OCI-LY3 (cell line): Measurements from ENCODE around the gene PTPN1.

ENCODE experiments used
- H2AFZ ChIP-seq: fragments of 200-600, 300-600 bp; shearing (Covaris generic); 2 replicates; pipeline ENCODE4 v1.6.0; 2014; ENCODE audit warnings: antibody characterized with exemption, low read depth, low read length
- H3K27ac ChIP-seq: fragments of 200-600, 300-600 bp; sonication (generic); 2 replicates; pipeline ENCODE4 v1.5.1; 2014; ENCODE audit warnings: mild to moderate bottlenecking, low read length, moderate library complexity, mixed read lengths
- H3K27me3 ChIP-seq: fragments of 200-600, 300-600 bp; sonication (generic); 2 replicates; pipeline ENCODE4 v1.6.1; 2014; ENCODE audit warnings: low read depth, low read length, mixed read lengths
- H3K36me3 ChIP-seq: fragments of 200-600, 300-600 bp; sonication (generic); replicated peaks from 2 replicates; pipeline ENCODE3; 2014; ENCODE audit warnings: low read depth, low read length, mixed read lengths
- H3K4me1 ChIP-seq: fragments of 300-600, 200-600 bp; sonication (generic); 2 replicates; pipeline ENCODE4 v1.6.1; 2014; ENCODE audit warnings: low read length, mixed read lengths
- H3K4me2 ChIP-seq: fragments of 200-600, 300-600 bp; sonication (generic); 2 replicates; pipeline ENCODE4 v1.6.1; 2014; ENCODE audit warnings: low read length, mixed read lengths
- H3K4me3 ChIP-seq: fragments of 300-600, 200-600 bp; sonication (generic); 2 replicates; pipeline ENCODE4 v1.5.1; 2014; ENCODE audit warnings: antibody characterized with exemption, mild to moderate bottlenecking, low read length, moderate library complexity
- H3K79me2 ChIP-seq: fragments of 300-600, 200-600 bp; shearing (Covaris generic); 2 replicates; pipeline ENCODE4 v1.6.1; 2014; ENCODE audit warnings: mild to moderate bottlenecking, low read length, mixed read lengths
- H3K9ac ChIP-seq: fragments of 300-600, 200-600 bp; shearing (Covaris generic); 2 replicates; pipeline ENCODE4 v1.6.0; 2014; ENCODE audit warnings: mild to moderate bottlenecking, low read length, moderate library complexity
- H3K9me3 ChIP-seq: fragments of 200-600, 300-600 bp; shearing (Covaris generic); 2 replicates; pipeline ENCODE4 v1.6.1; 2014; ENCODE audit warnings: low read length, mixed read lengths; ENCODE audit not compliant: insufficient read depth
- H4K20me1 ChIP-seq: fragments of 200-600, 300-600 bp; sonication (generic); 2 replicates; pipeline ENCODE4 v1.6.1; 2016; ENCODE audit warnings: low read length, mixed read lengths; ENCODE audit not compliant: insufficient read depth
- CTCF ChIP-seq: fragments of 200-600, 300-600 bp; sonication (generic); IDR thresholded peaks from 2 replicates; pipeline ENCODE4 v1.5.1; 2014; ENCODE audit warnings: antibody characterized with exemption, low read length, low read depth
- EZH2phosphoT487 ChIP-seq: fragments of 200-600 bp; shearing (Covaris generic); IDR thresholded peaks from 2 replicates; pipeline ENCODE4 v1.6.1; 2018; ENCODE audit warnings: antibody characterized with exemption, mixed run types, low read depth

Gene PTPN1

GRCh38 chr20:50510706-50511542 is 741 bp downstream of the PTPN1 start:
- Histone ChIP-seq H3K4me2 (peak overlapping the region; percentile 93), H3K27me3 (no peaks in the 10 kb centered on the region), H3K4me3 (peak overlapping the region; percentile 88), H3K9ac (peak overlapping the region; percentile 80), H4K20me1 (peaks cover 26% of the 10 kb centered on the region), H3K4me1 (peaks cover 31% of the 10 kb centered on the region), H3K36me3 (peaks cover 41% of the 10 kb centered on the region), H3K9me3 (no peaks in the 10 kb centered on the region), H2AFZ (no peak overlapping the region), H3K79me2 (peaks cover 66% of the 10 kb centered on the region), H3K27ac (peak overlapping the region; percentile 92)
- TF ChIP-seq EZH2phosphoT487: no peak
- TF ChIP-seq CTCF: no peak

- peaks cover 41% of the 10 kb centered on the region for H3K36me3 ChIP-seq
- peak overlapping the region; percentile 92 for H3K27ac ChIP-seq
- peak overlapping the region; percentile 93 for H3K4me2 ChIP-seq
- TF ChIP-seq EZH2phosphoT487: no peak
- TF ChIP-seq CTCF: no peak
- H3K27me3 ChIP-seq: no peaks in the 10 kb centered on the region
- H3K79me2 ChIP-seq: peaks cover 77% of the 10 kb centered on the region
- H3K4me1 ChIP-seq: peaks cover 43% of the 10 kb centered on the region
- H4K20me1 ChIP-seq: peaks cover 26% of the 10 kb centered on the region
- H3K4me3 ChIP-seq: peak overlapping the region; percentile 88
- H3K9me3 ChIP-seq: no peaks in the 10 kb centered on the region
- peak overlapping the region; percentile 80 for H3K9ac ChIP-seq
- H2AFZ ChIP-seq: no peak overlapping the region
Observed at GRCh38 chr20:50512323-50512722, 2.1 kb downstream of the PTPN1 start.

GRCh38 chr20:50513169-50514034 is 3.2 kb downstream of the PTPN1 start:
- Histone ChIP-seq H2AFZ (no peak overlapping the region), H3K27me3 (no peaks in the 10 kb centered on the region), H3K27ac (peak overlapping the region; percentile 92), H4K20me1 (peaks cover 26% of the 10 kb centered on the region), H3K4me1 (peaks cover 54% of the 10 kb centered on the region), H3K36me3 (peaks cover 46% of the 10 kb centered on the region), H3K4me3 (peak overlapping the region; percentile 88), H3K79me2 (peaks cover 88% of the 10 kb centered on the region), H3K9me3 (no peaks in the 10 kb centered on the region), H3K4me2 (peak overlapping the region; percentile 93), H3K9ac (peak overlapping the region; percentile 80)
- TF ChIP-seq EZH2phosphoT487: no peak
- no peak for TF ChIP-seq CTCF

GRCh38 chr20:50514035-50514337 is 3.8 kb downstream of the PTPN1 start:
- Histone ChIP-seq H3K4me3 (peak overlapping the region; percentile 88), H3K79me2 (peaks cover 94% of the 10 kb centered on the region), H3K27me3 (no peaks in the 10 kb centered on the region), H3K9ac (peak overlapping the region; percentile 80), H3K27ac (peak overlapping the region; percentile 92), H3K4me2 (peak overlapping the region; percentile 93), H3K9me3 (no peaks in the 10 kb centered on the region), H4K20me1 (peaks cover 28% of the 10 kb centered on the region), H2AFZ (no peak overlapping the region), H3K4me1 (peaks cover 59% of the 10 kb centered on the region), H3K36me3 (peaks cover 51% of the 10 kb centered on the region)
- TF ChIP-seq CTCF (no peak), EZH2phosphoT487 (no peak)
